GM03348 (cell line): ENCODE data around the gene PSD2.

Experiments used
- DNase-seq: peaks from one replicate; pipeline ENCODE4 v3.0.0; 2012; ENCODE audit warnings: low spot score

The PSD2 gene

DNA sequence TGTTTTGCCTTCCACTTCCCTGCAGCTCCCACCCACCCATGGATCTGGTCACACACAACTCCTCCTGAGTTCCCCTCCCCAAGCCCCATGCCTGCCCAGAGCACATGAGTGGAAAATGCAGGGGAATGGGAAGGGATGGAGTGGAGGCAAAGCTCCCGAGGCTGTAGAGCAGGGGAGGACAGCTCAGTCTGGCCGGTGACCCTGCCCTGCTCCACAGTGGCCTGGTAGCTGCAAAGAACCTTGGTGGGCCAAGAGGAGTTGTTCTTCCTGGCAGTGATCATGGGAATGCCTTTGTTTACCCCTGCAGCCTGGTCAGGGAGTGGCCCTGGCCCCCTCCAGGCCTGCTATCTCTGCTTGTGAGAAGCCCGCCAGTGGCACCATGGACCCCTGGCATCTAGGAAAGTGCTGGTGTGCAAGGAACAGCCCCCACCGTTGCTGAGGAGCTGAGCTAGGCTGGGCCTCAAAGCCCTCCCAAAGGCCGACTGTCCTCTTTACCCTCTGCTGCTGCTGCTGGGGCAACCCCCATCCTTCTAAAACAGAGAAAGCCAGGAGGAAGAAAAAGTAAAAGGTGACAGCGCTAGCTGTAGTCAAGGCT is 60.4 kb downstream of the PSD2 start:
- no peak for DNase-seq

DNA sequence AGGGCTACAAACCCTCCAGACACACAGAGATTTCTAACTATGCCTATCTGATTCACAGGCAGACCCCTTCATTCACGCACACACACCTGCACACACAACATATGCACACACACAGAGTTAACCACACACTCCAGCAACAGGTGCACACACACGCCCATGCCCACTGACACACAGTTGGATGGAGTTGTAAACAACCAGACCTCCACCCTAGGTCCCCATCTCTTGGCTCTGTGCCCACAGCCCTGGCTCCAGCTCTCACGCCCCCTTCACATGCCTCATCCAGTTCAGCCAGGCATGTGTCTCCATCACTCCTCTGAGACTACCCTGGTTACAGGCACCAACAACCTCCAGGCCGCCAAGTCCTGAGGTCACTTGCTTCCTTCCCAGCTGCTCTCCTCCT is 61.1 kb downstream of the PSD2 start:
- DNase-seq = no peak

DNA sequence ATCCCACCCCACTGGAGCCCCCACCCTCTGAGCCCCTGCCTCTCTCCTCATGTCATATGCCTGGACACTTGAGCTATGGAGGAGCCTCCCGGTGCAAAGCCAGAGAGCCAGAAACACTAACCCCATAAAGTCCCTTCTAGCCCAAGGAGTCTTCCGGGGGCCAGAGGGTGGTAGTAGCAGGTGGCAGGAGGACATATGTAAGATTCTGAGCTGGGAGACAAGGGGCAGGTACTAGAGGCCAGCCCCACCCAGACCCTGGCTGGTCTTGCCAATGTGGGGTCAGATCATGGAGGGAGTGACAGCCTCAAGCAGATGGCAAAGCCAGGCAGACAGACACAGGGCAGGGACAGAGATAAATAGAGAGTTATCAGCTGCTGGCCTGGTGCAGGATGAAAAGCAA is 63.4 kb downstream of the PSD2 start:
- no peak for DNase-seq

DNA sequence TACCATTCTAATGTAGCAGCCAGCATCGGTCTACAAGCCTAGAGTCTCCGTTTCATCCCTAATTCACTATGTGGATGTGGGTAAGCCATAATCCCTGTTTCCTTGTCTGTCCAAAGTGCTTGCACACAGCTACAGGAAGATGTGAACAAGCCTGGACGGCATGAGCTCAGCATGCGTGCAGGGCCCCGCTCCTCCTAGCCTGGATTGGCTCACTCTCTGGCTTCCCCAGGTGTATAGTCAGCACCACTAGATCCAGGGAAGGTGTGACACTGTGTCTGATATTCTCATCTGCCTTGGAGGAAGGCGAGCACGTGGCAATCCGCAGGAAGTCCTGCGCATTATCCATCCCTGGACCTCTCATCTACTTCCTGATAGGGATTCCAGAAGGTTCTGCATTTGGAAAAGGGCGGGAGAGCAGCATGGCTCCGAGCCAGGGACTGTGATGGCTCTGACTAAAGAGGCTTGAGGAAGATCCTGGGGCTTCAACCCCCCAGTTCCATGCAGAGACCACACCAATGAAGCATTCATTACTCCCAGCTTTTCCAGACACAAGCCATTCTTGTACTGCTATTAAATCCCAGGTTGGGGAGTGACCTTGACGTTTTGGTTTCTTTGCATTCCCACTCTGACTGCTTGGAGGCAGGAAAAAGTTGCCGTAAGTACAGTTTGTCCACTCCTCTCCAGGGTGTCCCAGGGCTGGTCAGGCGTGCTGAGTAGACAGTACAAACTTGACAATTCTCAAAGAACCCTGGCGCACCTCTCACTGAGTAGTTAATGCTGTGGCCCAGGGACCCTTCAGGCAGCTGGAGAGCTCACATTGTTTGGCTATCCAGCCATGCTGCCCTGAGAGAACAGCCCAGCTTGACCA is 65.6 kb downstream of the PSD2 start:
- DNase-seq = no peak

DNA sequence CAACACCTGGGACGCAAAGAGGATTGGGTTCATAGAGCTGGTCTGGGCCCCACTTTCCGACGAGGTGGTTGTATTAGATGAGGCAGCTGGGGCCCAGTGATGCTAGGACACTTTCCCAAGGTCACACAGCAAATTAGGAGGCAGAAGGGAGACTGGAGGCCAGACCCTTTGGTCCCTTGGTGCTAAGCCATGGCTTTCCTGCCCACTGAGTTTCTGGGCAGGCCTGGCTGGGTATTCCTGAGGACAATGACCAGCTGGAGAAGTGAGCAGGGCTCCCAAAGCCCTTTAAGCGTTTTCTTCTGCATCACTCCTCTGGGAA is 66.2 kb downstream of the PSD2 start:
- no peak for DNase-seq

DNA sequence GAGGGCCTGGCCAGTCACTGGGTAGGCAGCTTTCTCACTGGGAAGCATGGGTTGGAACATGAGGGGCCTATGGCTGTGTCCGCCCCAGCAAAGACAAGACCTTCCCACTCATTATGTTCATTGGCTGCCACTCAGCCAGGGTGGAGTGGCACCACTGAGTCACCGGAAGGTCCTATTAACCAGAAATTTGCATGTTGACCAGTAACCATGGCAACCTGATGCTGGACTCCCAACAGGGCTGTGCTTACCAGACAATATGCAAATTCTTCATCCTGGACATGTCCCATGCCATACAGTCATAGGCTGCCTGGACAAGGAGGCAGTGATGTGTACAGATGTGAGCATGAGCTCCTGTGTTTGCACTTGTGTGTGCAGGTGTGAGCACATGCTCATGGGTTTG is 66.7 kb downstream of the PSD2 start:
- DNase-seq = no peak

DNA sequence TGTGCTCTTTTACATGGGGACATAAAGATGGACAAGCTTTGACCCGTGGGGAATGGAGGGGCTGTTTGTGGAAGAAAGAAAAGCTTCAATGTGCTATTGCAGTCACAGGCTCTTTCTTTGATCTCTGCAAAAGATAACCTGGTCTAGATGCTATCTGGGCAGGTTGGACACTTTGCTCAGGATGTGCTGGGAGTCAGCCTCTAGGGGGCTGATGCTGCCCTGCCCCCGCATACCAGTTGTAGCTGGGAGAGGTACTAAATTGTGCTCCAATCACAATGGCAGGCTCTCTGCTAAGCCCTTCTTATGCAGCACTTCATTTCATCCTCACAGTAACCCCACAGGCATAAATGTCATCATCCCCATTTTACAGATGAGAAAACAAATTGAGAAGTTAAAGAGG is 67.2 kb downstream of the PSD2 start:
- no peak for DNase-seq

DNA sequence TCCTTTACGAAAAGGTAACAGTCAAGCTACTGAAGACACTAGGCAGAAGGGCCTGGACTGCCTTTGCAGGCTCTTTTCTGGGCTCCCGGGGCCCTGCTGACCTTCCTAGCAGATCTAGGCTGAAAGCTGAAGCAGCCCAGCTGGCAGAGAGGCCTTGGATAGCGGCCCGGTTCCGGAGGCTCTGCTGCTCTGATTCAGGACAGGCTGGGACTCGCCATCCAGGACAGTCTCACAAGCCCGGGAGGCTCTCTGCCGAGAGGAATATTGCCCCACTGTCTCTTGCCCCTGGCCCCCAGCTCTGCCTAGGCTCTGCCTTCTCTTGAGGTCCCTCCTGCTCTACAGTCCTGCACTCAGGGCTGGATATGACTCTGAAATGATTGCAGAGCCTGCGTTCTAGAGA is 67.8 kb downstream of the PSD2 start:
- peak; percentile 21 for DNase-seq

DNA sequence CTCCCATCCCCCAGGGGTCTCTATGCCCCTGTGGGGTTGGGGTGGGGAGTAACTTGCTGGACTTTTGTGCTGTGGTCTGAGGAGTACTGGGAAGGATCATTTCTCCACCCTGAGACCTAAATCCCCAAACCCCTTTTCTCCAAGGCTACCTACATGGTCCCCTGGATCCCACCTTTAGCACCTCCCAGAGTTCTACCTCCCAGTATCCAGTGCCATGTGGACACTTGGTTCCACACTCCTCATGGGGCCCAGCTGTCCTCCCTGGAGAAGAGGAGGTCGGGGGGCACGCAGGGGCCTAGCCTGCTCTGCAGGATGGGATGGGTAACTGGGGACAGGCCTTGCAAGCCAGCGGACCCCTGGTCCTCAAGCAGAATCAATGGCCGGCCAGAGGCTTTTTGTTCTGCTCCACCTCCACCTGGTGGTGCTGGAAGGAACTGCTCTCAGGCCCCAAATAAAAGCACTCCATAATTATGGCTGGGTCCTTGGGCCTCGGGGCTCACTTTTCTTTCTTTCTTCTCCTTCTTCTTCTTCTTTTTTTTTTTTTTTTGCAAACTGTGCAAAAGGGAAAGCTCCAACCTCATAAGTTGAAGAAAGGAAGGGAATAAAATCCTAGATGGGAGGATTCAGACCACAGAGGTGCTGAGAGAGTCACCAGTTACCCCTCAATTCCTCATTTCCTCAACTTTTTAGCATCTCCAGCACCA is 68.4 kb downstream of the PSD2 start:
- peak; percentile 90 for DNase-seq

DNA sequence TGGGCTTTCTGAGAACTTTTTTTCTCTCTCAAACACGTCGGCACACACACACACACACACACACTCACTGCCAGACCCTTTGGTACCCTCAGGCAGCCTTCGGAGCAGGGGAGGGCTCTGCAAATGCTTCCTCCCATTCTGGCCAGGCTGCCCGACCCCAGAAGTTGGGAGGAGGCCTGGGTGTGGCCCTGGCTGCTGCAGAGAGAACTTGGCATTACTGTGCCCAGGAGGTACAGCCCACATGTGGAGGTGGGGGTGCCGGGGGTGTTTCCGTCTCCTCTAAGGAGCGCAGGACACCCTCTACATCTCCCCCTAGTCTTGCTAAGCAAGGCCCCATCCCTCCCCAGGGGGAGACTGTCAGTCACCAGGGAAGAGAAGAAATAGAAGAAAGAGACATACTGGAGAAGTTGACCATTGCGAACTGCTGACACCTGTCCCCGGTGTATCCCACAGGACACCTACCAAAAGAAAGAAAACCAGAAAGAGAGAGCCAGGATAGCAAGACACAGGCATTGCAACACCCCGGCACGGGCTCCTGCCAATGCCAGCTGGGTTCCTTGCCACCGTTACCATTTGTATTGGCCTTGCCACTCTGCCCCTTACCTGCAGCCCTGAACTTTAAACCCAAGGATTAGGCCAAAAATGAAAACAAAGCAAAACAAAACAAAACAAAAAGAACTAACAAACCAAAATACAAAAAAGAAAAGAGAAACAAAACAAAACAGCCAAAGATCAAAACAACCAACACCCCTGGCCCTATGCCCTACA is 69.3 kb downstream of the PSD2 start:
- DNase-seq = no peak

DNA sequence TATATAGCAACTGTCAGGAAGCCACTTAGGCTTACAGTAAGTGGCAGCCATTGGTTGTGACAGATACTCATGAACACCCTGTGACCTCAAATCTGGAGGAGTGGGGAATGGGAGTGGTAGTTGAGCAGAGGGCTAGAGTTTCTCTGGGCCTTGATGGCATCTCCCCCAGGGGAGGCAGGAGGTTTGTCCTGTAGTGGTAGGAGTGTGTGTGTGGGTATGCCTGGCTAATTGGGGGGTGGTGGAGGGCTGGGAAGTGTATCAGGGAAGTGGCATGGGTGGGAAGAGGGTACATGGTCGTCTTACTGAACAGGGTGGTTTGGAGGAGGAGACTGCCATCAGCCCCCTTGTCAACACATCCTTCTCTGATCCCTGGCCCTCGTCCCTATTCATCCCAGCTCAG is 71.5 kb downstream of the PSD2 start:
- DNase-seq = no peak

DNA sequence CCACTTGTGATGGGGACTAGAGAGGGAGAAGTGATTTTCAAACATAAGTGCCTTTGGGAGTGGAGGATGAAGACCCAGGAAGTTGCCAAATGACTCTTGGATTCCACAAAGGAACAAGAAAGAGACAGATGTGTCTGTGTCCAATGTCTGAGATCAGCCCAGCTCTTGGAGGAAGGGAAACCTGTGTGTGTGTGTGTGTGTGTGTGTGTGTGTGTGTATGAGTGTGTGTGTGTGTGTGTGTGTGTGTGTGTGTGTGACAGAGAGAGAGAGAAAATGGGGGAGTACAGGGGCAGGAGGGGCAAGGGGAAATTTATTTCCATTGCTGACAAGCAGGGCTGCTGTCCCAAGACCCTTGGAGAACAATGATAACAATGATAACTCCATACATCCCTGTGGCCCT is 72.0 kb downstream of the PSD2 start:
- no peak for DNase-seq

DNA sequence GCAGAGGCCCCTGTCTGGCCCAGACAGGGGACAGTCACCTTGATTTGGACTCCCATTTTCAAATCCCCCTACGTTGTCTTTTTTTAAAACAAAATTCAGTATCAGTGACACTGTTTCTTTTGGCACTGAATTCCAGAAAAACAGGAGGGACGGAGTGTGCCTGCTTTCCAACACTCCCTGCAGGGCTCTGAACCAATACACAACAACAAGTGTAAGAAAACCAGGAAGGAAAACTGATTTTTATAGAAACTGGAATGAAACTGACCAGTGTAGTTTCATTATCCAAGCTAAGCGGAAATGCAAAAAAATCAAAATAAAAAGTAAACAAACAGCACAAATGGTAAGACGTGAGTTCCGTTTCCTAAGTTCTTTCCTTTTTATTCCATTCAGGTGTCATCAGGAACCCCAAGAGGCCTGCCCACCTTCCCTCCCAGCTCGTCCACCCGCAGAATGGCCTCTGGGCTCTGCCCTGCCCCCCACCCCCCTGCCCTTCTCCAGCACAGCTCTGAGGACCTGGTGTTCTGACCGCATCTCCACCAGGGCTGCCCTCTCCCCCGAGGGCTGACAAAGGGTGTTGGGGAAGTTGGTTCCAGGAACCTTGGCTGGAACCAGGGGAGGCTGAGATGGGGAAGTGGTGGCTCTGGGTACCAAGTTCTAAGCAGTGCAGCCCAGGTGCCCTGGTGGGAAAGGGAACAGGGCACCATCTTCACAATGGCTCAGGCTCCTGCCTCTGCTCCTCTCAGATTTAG is 73.6 kb downstream of the PSD2 start:
- no peak for DNase-seq

DNA sequence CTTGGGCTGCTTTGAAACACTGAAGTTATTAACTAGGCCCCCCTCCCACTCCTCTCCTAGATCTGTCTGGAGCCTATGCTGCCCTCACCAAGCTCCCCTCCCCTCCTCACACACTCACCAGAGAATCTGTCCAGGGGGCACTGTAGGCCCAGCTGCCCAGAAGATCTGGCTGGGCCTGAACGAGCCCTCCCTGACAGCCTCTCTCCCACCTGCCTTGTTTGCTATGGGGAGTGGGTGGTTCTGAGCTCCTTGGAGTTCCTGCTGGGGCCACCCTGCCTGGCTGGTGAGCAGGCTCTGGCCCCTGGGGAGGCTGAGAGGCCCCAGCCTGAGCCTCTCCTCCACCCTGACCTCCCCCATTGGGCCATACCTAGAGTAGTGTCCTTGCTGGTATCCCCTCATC is 75.1 kb downstream of the PSD2 start:
- DNase-seq = no peak

DNA sequence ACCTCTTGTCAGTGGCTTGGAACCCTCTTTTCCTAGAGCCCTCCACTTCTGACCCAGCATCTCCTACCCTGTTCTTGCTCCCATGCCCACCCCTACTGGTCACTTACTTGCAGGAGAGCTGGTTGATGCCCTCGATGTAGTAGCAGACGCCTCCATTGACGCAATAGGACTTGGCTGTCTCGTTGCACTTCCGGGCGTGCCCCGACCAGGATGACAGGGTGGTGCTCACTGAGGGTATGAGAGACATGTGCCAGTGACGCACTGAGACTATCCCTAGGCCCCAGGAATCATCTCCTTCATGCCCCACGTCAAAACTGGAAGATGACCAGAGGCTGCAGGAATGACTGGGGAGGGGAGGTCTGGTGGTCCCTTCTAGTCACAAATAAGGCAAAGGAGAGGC is 76.0 kb downstream of the PSD2 start:
- DNase-seq = no peak

DNA sequence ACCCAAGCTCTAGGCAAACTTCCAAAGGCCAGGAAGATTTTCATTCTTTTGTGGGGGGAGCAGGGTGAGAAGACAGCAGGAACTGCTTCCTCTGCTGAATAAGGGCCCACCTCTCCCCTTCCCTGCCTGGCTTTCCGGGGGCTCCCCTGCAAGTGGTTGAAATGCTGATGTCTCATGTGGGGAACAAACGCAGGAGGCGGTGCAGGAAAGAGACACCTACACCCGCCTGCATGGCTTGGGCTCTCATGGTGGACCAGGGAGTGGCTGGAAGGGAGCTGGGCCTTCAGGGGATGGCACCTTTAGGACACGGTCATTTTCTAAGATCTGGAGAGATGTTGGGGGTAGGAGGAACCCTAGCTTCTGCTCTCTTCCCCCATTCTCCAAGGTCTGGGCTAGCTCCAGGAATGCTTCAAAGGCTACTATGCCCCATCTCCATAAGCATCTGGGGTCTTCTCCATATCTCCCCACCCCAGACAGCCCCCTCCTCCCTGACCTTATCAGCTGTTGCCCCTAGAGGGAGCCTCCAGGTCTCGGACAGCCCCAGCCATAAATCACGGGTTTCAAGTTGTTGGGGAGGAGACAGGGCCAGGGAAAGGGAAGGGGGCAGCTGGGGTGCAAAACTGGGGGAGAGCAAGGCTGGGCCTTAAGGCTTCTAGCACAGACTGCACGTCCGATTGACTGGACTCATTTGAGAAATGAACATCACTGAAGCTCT is 76.6 kb downstream of the PSD2 start:
- no peak for DNase-seq

DNA sequence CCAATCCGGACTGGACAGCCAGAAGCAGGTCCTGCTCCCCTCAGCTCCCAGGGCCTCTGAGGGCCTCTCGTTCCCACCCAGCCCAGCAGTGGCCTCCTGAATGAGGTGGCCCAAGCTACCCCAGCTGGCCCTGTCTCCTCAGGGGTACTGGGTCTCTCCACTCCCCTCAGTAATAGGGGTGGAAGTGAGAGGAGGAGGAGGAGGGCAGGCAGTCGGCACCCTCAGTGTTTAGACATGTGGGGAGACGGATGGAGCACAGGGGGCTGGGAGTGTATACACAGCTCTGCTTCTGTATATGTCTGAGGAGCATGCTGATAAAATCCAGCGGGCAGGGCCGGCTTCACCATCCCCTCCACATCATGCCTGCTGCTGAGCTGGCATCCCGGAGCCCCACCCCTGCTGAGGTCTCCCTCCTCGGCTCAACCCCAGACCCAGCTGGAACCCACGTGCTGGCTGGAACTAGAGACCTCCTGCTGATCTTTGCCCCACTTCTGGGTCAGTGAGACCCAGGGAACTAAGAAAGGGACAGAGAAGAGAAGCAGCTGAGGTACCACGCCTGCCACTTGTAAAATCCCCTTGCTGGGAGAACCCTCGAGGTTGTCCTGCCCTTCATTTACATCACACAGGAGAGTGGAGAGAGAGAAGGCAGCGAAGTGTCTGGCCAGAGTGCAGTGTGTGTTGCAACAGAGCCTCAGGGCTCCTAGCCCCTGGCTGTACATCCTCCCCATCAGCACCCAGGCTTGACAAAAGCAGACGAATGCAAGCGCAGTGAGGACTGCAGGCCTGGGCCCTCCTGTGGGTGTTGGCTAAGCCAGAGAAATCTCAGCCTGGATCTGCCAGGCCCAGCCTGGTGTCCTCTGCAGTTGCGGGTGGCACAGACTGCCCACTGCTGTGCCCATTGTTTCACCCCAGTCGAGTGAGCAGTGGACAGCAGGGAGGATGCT is 77.5 kb downstream of the PSD2 start:
- DNase-seq = no peak

DNA sequence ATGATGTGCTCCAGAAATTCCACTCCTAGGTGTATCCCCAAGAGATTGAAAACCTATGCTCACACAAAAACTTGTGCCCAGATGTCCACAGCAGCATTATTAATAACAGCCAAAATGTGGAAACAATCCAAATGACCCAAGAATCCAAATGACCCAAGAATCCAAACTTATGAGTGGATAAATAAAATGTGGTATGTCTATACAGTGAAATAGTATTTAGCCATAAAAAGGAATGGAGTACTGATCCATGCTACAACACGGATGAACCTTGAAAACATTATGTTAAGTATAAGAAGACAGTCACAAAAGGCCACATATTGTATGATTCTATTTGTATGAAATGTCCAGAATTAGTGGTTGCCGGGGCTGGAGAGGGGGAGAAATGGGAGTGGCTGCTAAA is 80.3 kb downstream of the PSD2 start:
- no peak for DNase-seq

DNA sequence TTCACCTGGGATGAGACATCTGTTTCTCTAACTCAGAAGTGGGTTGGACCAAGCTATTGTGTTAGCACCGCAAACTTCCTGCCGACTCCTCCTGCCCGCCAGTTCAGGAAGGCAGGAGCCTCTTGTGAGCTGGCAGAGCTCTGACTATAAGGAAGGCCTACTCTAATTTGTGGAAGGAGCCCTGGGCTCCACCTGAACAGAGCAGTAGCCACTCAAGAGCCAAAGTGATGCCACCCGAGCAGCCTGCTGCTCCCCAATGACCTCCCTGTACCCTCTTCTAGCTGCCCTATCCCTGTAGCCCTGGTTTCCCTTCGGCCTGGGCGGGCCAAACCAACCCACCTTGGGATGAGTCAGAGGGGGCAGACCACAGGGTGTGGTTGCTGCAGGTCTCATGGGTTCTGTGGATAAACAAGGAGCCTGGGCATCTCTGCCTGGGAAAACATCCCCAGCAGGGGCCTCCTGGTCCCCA is 81.6 kb downstream of the PSD2 start:
- DNase-seq = no peak

DNA sequence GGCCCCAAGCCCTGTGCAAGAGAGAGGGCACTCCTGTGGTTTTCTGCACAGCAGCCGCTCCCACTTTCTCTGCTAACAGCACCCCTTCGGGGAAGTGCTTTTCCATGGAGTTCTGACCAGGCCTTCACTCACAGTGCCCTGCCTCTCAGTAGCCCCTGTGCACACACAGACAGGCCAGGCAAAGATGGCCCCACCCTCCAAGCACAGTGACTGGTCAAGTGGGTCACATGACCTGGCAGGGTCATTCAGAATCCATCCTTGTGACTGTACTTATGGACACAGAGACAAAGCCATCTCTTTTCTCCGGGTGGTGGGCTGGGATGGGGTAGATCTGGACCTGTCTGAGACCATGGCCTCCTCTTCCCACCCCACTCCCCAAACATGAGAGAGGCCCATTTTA is 82.5 kb downstream of the PSD2 start:
- no peak for DNase-seq
